K562 (cell line): Measurements from ENCODE around the gene ATP5F1D. TPM values are rescaled to one million over a fixed set of nuclear protein-coding genes. Genes with fewer than 3 reads are reported as not detected.

Experiments
- ATAC-seq: fragments of 200-7000 bp; cut with Tn5 transposase; 3 replicates; pipeline ENCODE4 v1.9.1; 2020; ENCODE audit warnings: moderate library complexity
- BruUV-seq: library from RNA; stranded (reverse); fragments of 400-500 nt; replicated peaks from 2 replicates; lab custom pipeline; 2021; lab: Mats Ljungman, UMichigan
- CTCF ChIA-PET: fragments of 300-600 bp; formaldehyde crosslinking; extraction: SDS; loops from one replicate; lab custom pipeline; 2021; ENCODE audit warnings: low intra/inter-chr PET ratio; lab: Yijun Ruan, JAX
- POLR2A ChIA-PET: fragments of 300-600, 350-650 bp; sonication (Branson Sonifier 250); formaldehyde crosslinking; extraction: SDS; loops from one replicate; lab custom pipeline; 2021; ENCODE audit warnings: antibody characterized with exemption, inconsistent platforms; lab: Yijun Ruan, JAX
- DNase-seq, 4 experiments: peaks; one replicate each; pipeline versions ENCODE4 v3.0.0 to v3.0.0-alpha.2; 2011 to 2018; ENCODE audit warnings: low spot score in 3 of 4, mixed read lengths in 3 of 4; ENCODE audit errors: extremely low read depth in 1 of 4
- FAIRE-seq: peaks from 2 replicates; lab custom pipeline; 2011; peaks lifted over from hg19 to GRCh38; lab: Jason Lieb, UNC
- H2AFZ ChIP-seq: 2 replicates; pipeline ENCODE4 v1.6.0; 2011; ENCODE audit warnings: low read depth, low read length, control low read depth, inconsistent platforms
- H3K27ac ChIP-seq: fragments of 200-600 bp; 3 replicates; pipeline ENCODE4 v1.8.0; 2011; ENCODE audit warnings: low read depth, mild to moderate bottlenecking, control low read depth, inconsistent platforms, low read length, moderate library complexity, mixed read lengths; ENCODE audit errors: extremely low read depth
- H3K27me3 ChIP-seq, 2 experiments: fragments of 300-600 bp in 1 of 2; 2 replicates in 1 of 2; 3 replicates in 1 of 2; pipeline versions ENCODE4 v1.6.0 to v1.8.0; 2011; ENCODE audit warnings: inconsistent platforms in 2 of 2, low read length in 2 of 2, mild to moderate bottlenecking in 1 of 2, mixed read lengths in 1 of 2, moderate library complexity in 1 of 2; ENCODE audit not compliant: control insufficient read depth in 2 of 2, insufficient read depth in 2 of 2
- H3K36me3 ChIP-seq: fragments of 300-600 bp; 3 replicates; pipeline ENCODE4 v1.8.0; 2011; ENCODE audit warnings: mild to moderate bottlenecking, low read length, inconsistent platforms; ENCODE audit not compliant: control insufficient read depth, insufficient read depth
- H3K4me1 ChIP-seq, 2 experiments: fragments of 200-600 bp in 1 of 2; replicated peaks in 1 of 2; 2 replicates in 1 of 2; 3 replicates in 1 of 2; pipeline versions ENCODE4 v1.5.1 to v1.8.0; 2011; ENCODE audit warnings: inconsistent platforms in 2 of 2, low read length in 2 of 2, mild to moderate bottlenecking in 1 of 2, mixed read lengths in 1 of 2, moderate library complexity in 1 of 2; ENCODE audit not compliant: control insufficient read depth in 2 of 2, insufficient read depth in 2 of 2
- H3K4me2 ChIP-seq: 2 replicates; pipeline ENCODE4 v1.6.1; 2011; ENCODE audit warnings: low read length, control low read depth, inconsistent platforms, mixed read lengths; ENCODE audit not compliant: insufficient read depth
- H3K4me3 ChIP-seq: fragments of 200-600 bp; sonication (generic), shearing (Covaris generic); 2 replicates; pipeline ENCODE4 v1.5.1; 2016; ENCODE audit warnings: control low read depth, inconsistent platforms
- H3K79me2 ChIP-seq: fragments of 200-600 bp; 3 replicates; pipeline ENCODE4 v1.8.0; 2011; ENCODE audit warnings: low read length, inconsistent platforms; ENCODE audit not compliant: control insufficient read depth, insufficient read depth
- H3K9ac ChIP-seq, 2 experiments: 2 replicates each; pipeline versions ENCODE4 v1.6.0 to v1.6.1; 2011; ENCODE audit warnings: low read depth in 2 of 2, low read length in 2 of 2, control low read depth in 1 of 2, inconsistent platforms in 1 of 2, mild to moderate bottlenecking in 1 of 2, mixed read lengths in 1 of 2; ENCODE audit not compliant: insufficient read depth in 1 of 2
- H3K9me1 ChIP-seq: one replicate; pipeline ENCODE4 v1.6.0; 2011; ENCODE audit warnings: inconsistent platforms, mild to moderate bottlenecking, low read length, moderate library complexity; ENCODE audit not compliant: control insufficient read depth, insufficient read depth
- H3K9me3 ChIP-seq: replicated peaks from 2 replicates; pipeline ENCODE4 v1.5.1; 2011; ENCODE audit warnings: low read depth, low read length, inconsistent platforms; ENCODE audit not compliant: control insufficient read depth, insufficient read depth
- H4K20me1 ChIP-seq: replicated peaks from 2 replicates; pipeline ENCODE4 v1.6.1; 2011; ENCODE audit warnings: low read length, inconsistent platforms, mixed read lengths; ENCODE audit not compliant: control insufficient read depth, insufficient read depth
- BRCA1 ChIP-seq, 2 experiments: fragments of 450-650 bp in 1 of 2; sonication (generic) in 1 of 2; formaldehyde crosslinking in 1 of 2; IDR thresholded peaks; 2 replicates each; pipeline versions ENCODE4 v1.5.0 to v1.6.1; 2017 to 2020; ENCODE audit warnings: mild to moderate bottlenecking in 1 of 2, missing genetic modification reagents in 1 of 2
- CHD4 ChIP-seq: fragments of 200-600 bp; sonication (generic); IDR thresholded peaks from 3 replicates; pipeline ENCODE4 v1.6.1; 2012; ENCODE audit warnings: low read depth, mild to moderate bottlenecking, mixed read lengths, low read length, inconsistent platforms; ENCODE audit not compliant: insufficient read depth, insufficient replicate concordance, poor library complexity, severe bottlenecking
- HMGN3 ChIP-seq: IDR thresholded peaks from 2 replicates; pipeline ENCODE4 v1.6.1; 2011; ENCODE audit warnings: borderline replicate concordance, low read depth, mild to moderate bottlenecking, mixed read lengths, low read length; ENCODE audit not compliant: insufficient read length; ENCODE audit errors: extremely low read depth
- JUND ChIP-seq, 2 experiments: IDR thresholded peaks; 2 replicates in 1 of 2; 3 replicates in 1 of 2; pipeline ENCODE4 v1.6.1; 2011; ENCODE audit warnings: borderline replicate concordance in 2 of 2, low read depth in 2 of 2, low read length in 2 of 2, improper control_type of control experiment in 1 of 2, missing biosample characterization in 1 of 2, missing genetic modification characterization in 1 of 2, missing genetic modification reagents in 1 of 2
- KAT2B ChIP-seq: IDR thresholded peaks from one replicate; pipeline ENCODE4 v1.6.1; 2012; ENCODE audit warnings: low read depth, mild to moderate bottlenecking, control low read depth, inconsistent platforms, low read length, moderate library complexity
- RAD21 ChIP-seq, 2 experiments: fragments of 250-450 bp in 1 of 2; fragments of 450-650 bp in 1 of 2; sonication (Bioruptor Pico) in 1 of 2; formaldehyde crosslinking in 1 of 2; IDR thresholded peaks in 1 of 2; conservative IDR thresholded peaks in 1 of 2; 2 replicates each; pipeline versions ENCODE4 v1.4.0 to v1.8.0; 2020 to 2022; ENCODE audit warnings: mild to moderate bottlenecking in 2 of 2, moderate library complexity in 1 of 2
- RFX1 ChIP-seq: fragments of 450-650 bp; IDR thresholded peaks from 2 replicates; pipeline ENCODE4 v1.6.1; 2016; ENCODE audit warnings: mild to moderate bottlenecking, moderate library complexity
- SMAD1 ChIP-seq: fragments of 150-350 bp; IDR thresholded peaks from 2 replicates; pipeline ENCODE4 v1.6.1; 2014; ENCODE audit warnings: low read length, low read depth; ENCODE audit not compliant: partially characterized antibody
- SMAD4 ChIP-seq: fragments of 250-450 bp; sonication (Bioruptor Pico); conservative IDR thresholded peaks from 2 replicates; pipeline ENCODE4 v1.8.0; 2021; ENCODE audit warnings: inconsistent platforms, mild to moderate bottlenecking, moderate library complexity
- SNIP1 ChIP-seq: fragments of 450-650 bp; IDR thresholded peaks from 2 replicates; pipeline ENCODE4 v1.7.1; 2017; ENCODE audit warnings: low read depth, mild to moderate bottlenecking
- ZBTB7A ChIP-seq: IDR thresholded peaks from 2 replicates; pipeline ENCODE4 v1.6.1; 2011; ENCODE audit warnings: low read depth, mild to moderate bottlenecking, low read length, moderate library complexity, borderline replicate concordance; ENCODE audit not compliant: control insufficient read depth
- ZNF24 ChIP-seq: fragments of 450-650 bp; IDR thresholded peaks from 2 replicates; pipeline ENCODE4 v1.6.1; 2016
- ZNF644 ChIP-seq: fragments of 200-800 bp; sonication (Bioruptor generic); IDR thresholded peaks from 2 replicates; pipeline ENCODE4 v1.6.1; 2016; ENCODE audit warnings: low read depth, missing genetic modification characterization, missing compliant biosample characterization
- WGBS: fragments of 100-300 bp; shearing (Covaris generic); methylation state at CpG from one replicate; pipeline ENCODE4 v1.1.6; 2016; ENCODE audit warnings: low coverage, mixed read lengths; ENCODE audit not compliant: insufficient coverage; ENCODE audit errors: missing lambda C conversion rate; 5-methylcytosine and 5-hydroxymethylcytosine counted together
- in situ Hi-C: fragments of 300-500 bp; cut with MboI; formaldehyde crosslinking; loops from 4 replicates; pipeline ENCODE4 v1.15.0; 2018; ENCODE audit warnings: inconsistent platforms, mixed read lengths
- intact Hi-C: fragments of 100-400 bp; cut with micrococcal nuclease; formaldehyde crosslinking; loops from 2 replicates; pipeline ENCODE4 v1.14.2; 2022
- polyA plus RNA-seq, 8 experiments: library from polyadenylated mRNA; depleted of rRNA in 4 of 8; stranded (reverse) in 5 of 8; unstranded in 3 of 8; fragments of >200 nt; fragmentation: Nextera tagmentation in 2 of 8; fragmentation: Illumina TruSeq in 1 of 8; extraction: Ambion mirVana in 2 of 8; extraction: Trizol in 1 of 8; gene quantifications; 2 replicates each; pipeline versions ENCODE4 v1.2.1 to v1.2.3, GENCODE V29; 2011 to 2014; ENCODE audit warnings: inconsistent platforms in 1 of 8, missing spikeins in 1 of 8
- total RNA-seq, 7 experiments: library from RNA; depleted of rRNA in 6 of 7; stranded (reverse); fragments of >200 nt in 6 of 7; fragmentation: Illumina TruSeq in 2 of 7; extraction: Trizol in 2 of 7; gene quantifications; 2 replicates each; pipeline versions ENCODE4 v1.2.1 to v1.2.3, GENCODE V29; 2011 to 2021; ENCODE audit warnings: low replicate concordance in 1 of 7
- TF ChIP-seq, protein P1 (sequence below): fragments of 450-650 bp; formaldehyde crosslinking; conservative IDR thresholded peaks from 2 replicates; pipeline ENCODE4 v1.4.0; 2022; ENCODE audit warnings: mild to moderate bottlenecking, missing genetic modification characterization
- TF ChIP-seq, protein P2 (sequence below): conservative IDR thresholded peaks from 2 replicates; pipeline ENCODE4 v1.6.1; 2011; ENCODE audit warnings: low read depth, mild to moderate bottlenecking, low read length; ENCODE audit not compliant: control insufficient read depth
- TF ChIP-seq, protein P3 (sequence below): fragments of 450-650 bp; IDR thresholded peaks from 2 replicates; pipeline ENCODE4 v1.6.1; 2016

ATP5F1D gene
- total and polyA plus RNA-seq, 9 of the 15 experiments (the other 6 are each of a cell fraction or from before 2014, with no cell fraction given), result 3.9 to 409 (median 36.8) TPM

DNA sequence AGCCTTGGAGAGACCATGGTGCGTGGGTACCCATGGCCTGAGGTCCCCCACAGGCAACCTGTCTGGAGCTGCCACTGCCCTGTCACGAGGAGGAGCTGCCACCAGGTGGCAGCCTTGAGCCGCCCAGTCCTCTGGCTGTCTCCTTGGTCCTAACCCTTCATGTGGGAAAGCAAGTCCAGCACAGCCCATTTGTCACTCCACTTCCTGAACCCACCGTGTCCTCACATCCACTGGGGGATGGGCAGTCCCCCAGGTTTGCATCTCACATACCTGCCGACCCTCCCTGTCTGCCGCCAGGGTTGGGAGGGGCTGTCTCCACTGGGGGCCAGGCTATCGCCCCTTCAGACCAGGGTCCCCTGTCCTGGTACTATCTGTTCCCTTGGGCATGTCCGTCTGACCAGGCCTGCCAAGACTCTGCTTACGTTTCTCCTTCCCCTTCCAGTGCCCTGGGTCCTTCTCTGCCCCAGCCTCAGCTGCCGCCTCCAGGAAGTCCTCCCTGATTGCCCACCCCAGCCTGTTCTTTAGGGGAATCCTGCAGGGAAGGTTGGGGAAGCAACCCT is 38.3 kb downstream of the ATP5F1D start:
- 0 out of 4 replicates have a peak overlapping the region, but pooled peaks of 1 of the 2 experiments have one; percentile 11 for H3K9ac ChIP-seq
- DNase-seq (peak; percentile 65 to 92 (median 74)), ATAC-seq (peak; percentile 59), FAIRE-seq (peak; percentile 94)
- in situ Hi-C loops (loop anchor here (5.0 kb wide), 1 partner anchor 102 kb away; the partner anchor contains the start of gene NDUFS7), intact Hi-C loops (loop anchor here (1.0 to 10.0 kb wide), 2 partner anchors 92 to 165 kb away; no protein-coding TSS in a partner anchor)
- no peak overlapping the region for H3K4me3 ChIP-seq
- H4K20me1 ChIP-seq, result peaks cover 16% of the 10 kb centered on the region
- H3K27me3 ChIP-seq, result peaks cover 4 to 5% of the 10 kb centered on the region in 2 experiments; a peak in 3 of 5 replicates
- H2AFZ ChIP-seq, result no peak overlapping the region
- H3K36me3 ChIP-seq, result peaks cover 44% of the 10 kb centered on the region; the same call in 2 of the 3 replicates
- ChIA-PET CTCF (interaction anchor here (0.6 to 1.5 kb wide), 2 partner anchors 92 to 96 kb away, joined by 5 to 7 read pairs; no protein-coding TSS in a partner anchor), POLR2A (interaction anchor here (0.6 to 2.4 kb wide), 4 partner anchors 11 to 374 kb away, joined by 3 to 21 read pairs (median 3); partner anchors contain the start of gene CIRBP)
- H3K4me2 ChIP-seq, result no peak overlapping the region
- peaks cover 11 to 81% of the 10 kb centered on the region in 2 experiments; a peak in 3 of 5 replicates for H3K4me1 ChIP-seq
- peaks cover 21% of the 10 kb centered on the region for H3K79me2 ChIP-seq
- BruUV-seq, result no TSS peak
- 34% methylated on average over 9 of the region's 10 CpGs for WGBS
- H3K9me3 ChIP-seq, result no peaks in the 10 kb centered on the region
- no peak overlapping the region for H3K27ac ChIP-seq
- no peaks in the 10 kb centered on the region for H3K9me1 ChIP-seq
- TF ChIP-seq KAT2B (no peak), BRCA1 (IDR thresholded peaks at IDR 0.05) (no peak), BRCA1 (CRISPR knock-in tag; IDR thresholded peaks at IDR 0.05) (no peak), RFX1 (no peak), CHD4 (peak; percentile 88), SMAD4 (no peak), ZNF644 (tag) (no peak), HMGN3 (peak; percentile 32), ZBTB7A (0 out of 2 replicates have a peak, but pooled peaks have one; percentile 42), SMAD1 (no peak), SNIP1 (no peak), RAD21 (CRISPR knock-in tag; conservative IDR thresholded peaks at IDR 0.05 in 1 of 2, IDR thresholded peaks at IDR 0.05 in 1 of 2) (peak; percentile 77 to 89), JUND (IDR thresholded peaks at IDR 0.05; ENCODE audit: borderline replicate concordance, low read depth, low read length) (0 out of 2 replicates have a peak, but pooled peaks have one; percentile 16), JUND (tag; IDR thresholded peaks at IDR 0.05; ENCODE audit: borderline replicate concordance, low read depth, low read length) (no peak; the same call in 2 of the 3 replicates), ZNF24 (no peak)
- TF ChIP-seq, protein P1, sequence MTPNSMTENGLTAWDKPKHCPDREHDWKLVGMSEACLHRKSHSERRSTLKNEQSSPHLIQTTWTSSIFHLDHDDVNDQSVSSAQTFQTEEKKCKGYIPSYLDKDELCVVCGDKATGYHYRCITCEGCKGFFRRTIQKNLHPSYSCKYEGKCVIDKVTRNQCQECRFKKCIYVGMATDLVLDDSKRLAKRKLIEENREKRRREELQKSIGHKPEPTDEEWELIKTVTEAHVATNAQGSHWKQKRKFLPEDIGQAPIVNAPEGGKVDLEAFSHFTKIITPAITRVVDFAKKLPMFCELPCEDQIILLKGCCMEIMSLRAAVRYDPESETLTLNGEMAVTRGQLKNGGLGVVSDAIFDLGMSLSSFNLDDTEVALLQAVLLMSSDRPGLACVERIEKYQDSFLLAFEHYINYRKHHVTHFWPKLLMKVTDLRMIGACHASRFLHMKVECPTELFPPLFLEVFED (CRISPR knock-in tag), result 0 out of 2 replicates have a peak, but pooled peaks have one; percentile 24
- TF ChIP-seq, protein P2, sequence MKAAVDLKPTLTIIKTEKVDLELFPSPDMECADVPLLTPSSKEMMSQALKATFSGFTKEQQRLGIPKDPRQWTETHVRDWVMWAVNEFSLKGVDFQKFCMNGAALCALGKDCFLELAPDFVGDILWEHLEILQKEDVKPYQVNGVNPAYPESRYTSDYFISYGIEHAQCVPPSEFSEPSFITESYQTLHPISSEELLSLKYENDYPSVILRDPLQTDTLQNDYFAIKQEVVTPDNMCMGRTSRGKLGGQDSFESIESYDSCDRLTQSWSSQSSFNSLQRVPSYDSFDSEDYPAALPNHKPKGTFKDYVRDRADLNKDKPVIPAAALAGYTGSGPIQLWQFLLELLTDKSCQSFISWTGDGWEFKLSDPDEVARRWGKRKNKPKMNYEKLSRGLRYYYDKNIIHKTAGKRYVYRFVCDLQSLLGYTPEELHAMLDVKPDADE, result no peak
- TF ChIP-seq, protein P3, sequence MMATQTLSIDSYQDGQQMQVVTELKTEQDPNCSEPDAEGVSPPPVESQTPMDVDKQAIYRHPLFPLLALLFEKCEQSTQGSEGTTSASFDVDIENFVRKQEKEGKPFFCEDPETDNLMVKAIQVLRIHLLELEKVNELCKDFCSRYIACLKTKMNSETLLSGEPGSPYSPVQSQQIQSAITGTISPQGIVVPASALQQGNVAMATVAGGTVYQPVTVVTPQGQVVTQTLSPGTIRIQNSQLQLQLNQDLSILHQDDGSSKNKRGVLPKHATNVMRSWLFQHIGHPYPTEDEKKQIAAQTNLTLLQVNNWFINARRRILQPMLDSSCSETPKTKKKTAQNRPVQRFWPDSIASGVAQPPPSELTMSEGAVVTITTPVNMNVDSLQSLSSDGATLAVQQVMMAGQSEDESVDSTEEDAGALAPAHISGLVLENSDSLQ, result peak; percentile 61
